Sigmoid colon (tissue), 4 donors: ENCODE measurements around the gene ALOX12B.

ENCODE experiments used
- CTCF ChIP-seq, 4 experiments: fragments of 450-650 bp in 3 of 4; fragments of 200-600 bp in 1 of 4; IDR thresholded peaks; one replicate each; pipeline ENCODE4 v1.5.1; 2016 to 2019; ENCODE audit warnings: antibody characterized with exemption in 4 of 4, mild to moderate bottlenecking in 3 of 4, moderate library complexity in 2 of 4
- EP300 ChIP-seq, 4 donors: sonication (generic); formaldehyde crosslinking; IDR thresholded peaks; one replicate each; pipeline ENCODE4 v1.6.1; 2017; ENCODE audit warnings: antibody characterized with exemption in 4 of 4
- POLR2A ChIP-seq, 2 donors: fragments of 450-650 bp; IDR thresholded peaks; one replicate each; pipeline ENCODE4 v1.6.1; 2016; ENCODE audit warnings: antibody characterized with exemption in 2 of 2, mild to moderate bottlenecking in 2 of 2, moderate library complexity in 2 of 2

DNA sequence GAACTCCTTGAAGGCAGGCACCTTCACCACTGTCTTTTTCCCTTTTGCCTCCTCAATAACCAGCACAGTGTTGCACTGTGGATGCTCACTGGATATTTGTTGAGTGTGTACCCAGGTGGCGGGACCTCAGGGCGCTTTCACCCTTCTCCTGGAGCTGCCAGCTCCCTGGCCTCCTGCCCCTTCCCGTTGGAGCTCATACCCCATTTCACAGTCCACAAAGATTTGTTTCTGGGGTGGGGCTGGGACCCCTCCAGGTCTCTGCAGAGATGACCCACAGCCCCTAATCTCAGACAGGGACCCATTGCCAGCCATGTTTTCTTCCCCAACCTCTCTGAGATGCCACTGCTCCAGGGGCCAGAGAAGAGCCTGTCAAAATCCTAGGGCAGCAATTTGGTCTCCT is 12.4 kb downstream of the ALOX12B start:
- TF ChIP-seq POLR2A (IDR thresholded peaks at IDR 0.05) (no peak), CTCF (IDR thresholded peaks at IDR 0.05) (no peak), EP300 (IDR thresholded peaks at IDR 0.05) (no peak)
